ENCODE data around the gene RAP1GDS1.
A peak's percentile ranks its signal among the peaks of the same experiment; 100 is the strongest.

Gene RAP1GDS1

GRCh38 chr4:98485816-98486345 is 224.7 kb downstream of the RAP1GDS1 start:
- Histone ChIP-seq H3K36me3 (ENCODE audit: insufficient read depth, low read length) (no peaks in the 10 kb centered on the region), H3K9me3 (ENCODE audit: low read length) (no peaks in the 10 kb centered on the region), H3K9ac (ENCODE audit: low read length) (no peak overlapping the region), H3K4me3 (ENCODE audit: low read depth in 1 of 2, low read length in 2 of 2) (no peak overlapping the region), H3K4me1 (ENCODE audit: insufficient read depth, low read length) (no peaks in the 10 kb centered on the region), H3K27ac (ENCODE audit: low read depth, low read length) (no peak overlapping the region), H3K27me3 (ENCODE audit: control insufficient read depth in 1 of 2, insufficient read depth in 2 of 2, low read length in 2 of 2) (no peaks in the 10 kb centered on the region)

GRCh38 chr4:98490251-98490650 is 229.1 kb downstream of the RAP1GDS1 start:
- no peaks in the 10 kb centered on the region for H3K36me3 ChIP-seq (ENCODE audit: insufficient read depth, low read length)

GRCh38 chr4:98491899-98492559 is 230.8 kb downstream of the RAP1GDS1 start:
- Histone ChIP-seq H3K9me3 (ENCODE audit: low read length) (no peaks in the 10 kb centered on the region), H3K9ac (ENCODE audit: low read length) (peak overlapping the region; percentile 3), H3K27ac (ENCODE audit: low read depth, low read length) (peak overlapping the region; percentile 64), H3K36me3 (ENCODE audit: insufficient read depth, low read length) (no peaks in the 10 kb centered on the region), H3K4me1 (ENCODE audit: insufficient read depth, low read length) (peaks cover 24% of the 10 kb centered on the region), H3K27me3 (ENCODE audit: control insufficient read depth in 1 of 2, insufficient read depth in 2 of 2, low read length in 2 of 2) (no peaks in the 10 kb centered on the region), H3K4me3 (ENCODE audit: low read depth in 1 of 2, low read length in 2 of 2) (no peak overlapping the region)

More at GRCh38 chr4:98490251-98490650, 229.1 kb downstream of the RAP1GDS1 start:
- H3K4me1 ChIP-seq (ENCODE audit: insufficient read depth, low read length): peaks cover 13% of the 10 kb centered on the region
- no peaks in the 10 kb centered on the region for H3K9me3 ChIP-seq (ENCODE audit: low read length)
- H3K27ac ChIP-seq (ENCODE audit: low read depth, low read length): no peak overlapping the region
- no peak overlapping the region for H3K4me3 ChIP-seq (ENCODE audit: low read depth in 1 of 2, low read length in 2 of 2)
- no peaks in the 10 kb centered on the region for H3K27me3 ChIP-seq (ENCODE audit: control insufficient read depth in 1 of 2, insufficient read depth in 2 of 2, low read length in 2 of 2)
- no peak overlapping the region for H3K9ac ChIP-seq (ENCODE audit: low read length)

GRCh38 chr4:98493296-98493695 is 232.1 kb downstream of the RAP1GDS1 start:
- H3K27ac ChIP-seq (ENCODE audit: low read depth, low read length): no peak overlapping the region

More at GRCh38 chr4:98493296-98493695, 232.1 kb downstream of the RAP1GDS1 start:
- no peaks in the 10 kb centered on the region for H3K27me3 ChIP-seq (ENCODE audit: control insufficient read depth in 1 of 2, insufficient read depth in 2 of 2, low read length in 2 of 2)
- H3K9me3 ChIP-seq (ENCODE audit: low read length): no peaks in the 10 kb centered on the region
- H3K4me3 ChIP-seq (ENCODE audit: low read depth in 1 of 2, low read length in 2 of 2): no peak overlapping the region
- no peaks in the 10 kb centered on the region for H3K36me3 ChIP-seq (ENCODE audit: insufficient read depth, low read length)
- peaks cover 24% of the 10 kb centered on the region for H3K4me1 ChIP-seq (ENCODE audit: insufficient read depth, low read length)
- H3K9ac ChIP-seq (ENCODE audit: low read length): no peak overlapping the region

Measured in muscle layer of colon (tissue), 2 donors.